HT1080 (cell line): Measurements from ENCODE around the gene CACUL1. TPM values are rescaled to one million over a fixed set of nuclear protein-coding genes. Genes with fewer than 3 reads are reported as not detected.

Experiments
- DNase-seq: peaks from one replicate; pipeline ENCODE4 v3.0.0-alpha.2; 2015; ENCODE audit warnings: low read depth
- total RNA-seq: library from RNA; depleted of rRNA; stranded (reverse); fragments of >200 nt; shearing (Covaris generic); gene quantifications from 2 replicates; pipeline ENCODE4 v1.2.3, GENCODE V29; 2014

The CACUL1 gene
- total RNA-seq, 1 experiment from 2014 or later: 32.8 TPM

DNA sequence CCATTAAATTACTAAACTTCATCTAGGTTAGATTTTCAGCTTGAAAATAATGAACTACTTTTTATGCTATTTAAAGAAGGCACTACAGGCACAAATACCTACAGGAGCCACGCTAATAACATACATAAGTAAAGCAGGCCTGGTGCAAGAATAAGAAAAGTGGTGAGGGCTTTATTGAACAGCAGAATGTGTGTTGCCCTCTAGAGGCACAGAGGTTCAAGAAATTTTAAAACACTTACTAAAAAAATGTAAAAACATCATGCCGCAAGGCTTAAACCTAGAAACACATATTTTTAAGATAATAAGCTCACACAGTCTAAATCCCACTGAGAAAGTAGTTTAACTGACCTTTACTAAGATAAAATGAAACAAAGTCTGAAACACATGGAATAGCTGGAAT lies 20.3 kb downstream of the CACUL1 start:
- DNase-seq: no peak

DNA sequence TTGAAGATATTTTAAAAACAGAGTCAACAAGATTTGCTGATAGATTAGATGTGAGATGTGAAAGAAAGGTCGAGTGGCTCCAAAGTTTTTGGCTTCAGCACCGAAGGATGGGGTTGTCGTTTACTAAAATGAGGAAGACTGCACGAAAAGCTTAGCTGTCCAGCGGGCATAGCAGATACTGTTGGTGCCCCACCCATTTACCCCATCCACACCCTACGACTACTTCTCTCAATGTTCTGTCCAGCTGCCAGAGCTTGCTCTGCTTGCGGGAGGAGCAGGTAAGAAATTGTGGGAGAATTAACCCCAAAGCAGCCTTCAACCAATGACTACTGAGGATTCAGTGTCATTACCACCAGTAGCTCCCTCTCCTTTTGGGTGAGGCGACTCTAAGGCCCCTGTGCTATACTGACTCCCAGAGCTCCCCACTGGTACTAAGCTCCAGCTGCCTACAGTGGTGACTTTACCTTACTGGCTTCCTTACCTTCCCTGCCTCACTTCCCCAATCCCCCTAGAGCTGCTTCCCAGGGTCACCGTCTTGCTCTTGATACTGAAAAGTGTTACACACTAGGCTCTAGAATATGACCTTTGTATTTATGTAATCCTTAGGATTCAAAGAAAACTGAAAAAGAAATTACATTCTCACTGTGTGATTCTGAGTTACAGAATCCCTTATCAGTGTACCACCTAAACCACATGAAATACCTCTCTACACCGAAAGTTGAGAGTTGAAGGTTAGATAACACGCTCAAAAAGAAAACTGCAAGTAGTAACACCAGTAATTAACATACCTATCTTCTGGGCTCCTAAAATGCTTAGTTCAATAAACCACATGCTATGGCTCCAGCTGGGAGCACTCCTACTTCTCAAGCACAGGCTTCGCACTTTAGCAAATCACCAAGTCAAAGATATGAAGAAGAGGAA lies 22.3 kb downstream of the CACUL1 start:
- no peak for DNase-seq

DNA sequence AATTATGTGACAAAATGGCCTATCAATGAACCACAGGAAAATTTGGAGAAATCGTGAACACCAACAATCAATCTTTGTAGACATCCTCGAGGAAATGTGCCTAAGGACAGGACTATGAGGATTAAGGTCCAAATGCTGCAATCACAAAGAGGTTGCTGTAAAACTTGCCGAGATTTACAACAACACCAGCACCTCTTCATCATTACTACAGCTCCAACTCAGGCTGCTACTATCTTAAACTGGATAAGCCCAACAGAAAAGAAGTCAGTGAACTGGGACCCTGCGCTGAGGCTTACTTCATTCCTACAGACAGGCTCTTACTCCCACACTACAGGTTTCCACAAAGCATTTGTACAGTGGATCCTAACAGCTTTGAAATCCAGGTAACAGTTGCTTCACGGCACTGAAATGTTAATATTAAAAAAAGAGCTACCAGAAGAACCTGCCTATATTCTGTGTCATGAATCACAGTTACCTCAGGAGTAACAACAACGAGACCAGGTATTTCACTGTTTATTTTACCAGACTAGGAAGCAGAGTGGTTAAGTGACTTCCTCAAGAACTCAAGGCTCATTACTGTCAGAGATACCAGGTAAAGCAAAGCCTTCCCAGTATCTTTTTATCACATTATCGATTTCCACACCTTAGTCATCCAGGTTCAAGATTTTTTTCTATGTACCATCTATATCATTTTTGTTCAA lies 23.9 kb downstream of the CACUL1 start:
- no peak for DNase-seq

DNA sequence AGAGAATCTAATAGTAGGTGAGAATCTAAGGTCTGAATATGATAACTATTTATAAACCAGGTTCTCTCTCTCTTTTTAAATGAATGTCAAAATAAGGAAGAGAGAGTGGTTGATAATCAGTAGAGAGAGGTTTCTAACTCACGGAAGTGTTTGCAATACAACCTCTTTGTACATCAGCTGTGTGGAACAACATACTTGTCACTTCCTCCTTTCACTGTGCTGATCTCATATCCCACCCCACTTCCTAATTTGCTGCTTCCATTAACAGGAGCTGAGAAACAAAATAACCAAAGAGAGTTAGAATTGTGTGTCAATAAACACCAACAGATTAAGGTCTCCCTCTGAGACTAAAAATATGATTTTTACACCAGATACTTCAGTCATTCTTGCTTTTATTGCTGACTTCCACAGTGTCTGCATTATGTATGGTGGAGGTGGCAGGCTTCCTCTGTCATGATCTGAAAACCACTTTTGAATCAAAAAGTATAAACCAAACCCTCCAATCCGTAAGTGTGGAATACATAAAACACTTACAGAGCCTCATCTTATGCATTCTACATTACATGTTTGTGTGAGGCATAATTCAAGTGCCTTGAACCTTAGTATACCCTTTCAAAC lies 25.0 kb downstream of the CACUL1 start:
- no peak for DNase-seq

DNA sequence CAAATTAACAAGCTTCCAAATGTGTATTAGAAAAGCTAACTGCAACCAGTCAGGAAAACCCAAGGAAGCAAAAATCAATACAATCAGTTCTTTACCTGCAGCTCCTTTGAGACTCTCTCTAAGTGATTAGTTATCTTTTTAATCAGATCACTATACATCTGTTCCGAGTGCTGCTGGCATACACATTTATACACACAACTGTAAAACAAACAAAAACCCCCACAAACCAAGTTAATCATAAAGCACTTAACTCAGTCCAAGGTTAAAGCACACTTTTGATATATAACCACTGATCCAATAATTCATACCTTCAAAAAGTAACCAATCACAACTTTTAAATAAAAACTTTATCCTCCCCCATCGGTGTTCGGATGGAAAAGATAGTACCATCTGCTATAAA lies 25.6 kb downstream of the CACUL1 start:
- DNase-seq: no peak

DNA sequence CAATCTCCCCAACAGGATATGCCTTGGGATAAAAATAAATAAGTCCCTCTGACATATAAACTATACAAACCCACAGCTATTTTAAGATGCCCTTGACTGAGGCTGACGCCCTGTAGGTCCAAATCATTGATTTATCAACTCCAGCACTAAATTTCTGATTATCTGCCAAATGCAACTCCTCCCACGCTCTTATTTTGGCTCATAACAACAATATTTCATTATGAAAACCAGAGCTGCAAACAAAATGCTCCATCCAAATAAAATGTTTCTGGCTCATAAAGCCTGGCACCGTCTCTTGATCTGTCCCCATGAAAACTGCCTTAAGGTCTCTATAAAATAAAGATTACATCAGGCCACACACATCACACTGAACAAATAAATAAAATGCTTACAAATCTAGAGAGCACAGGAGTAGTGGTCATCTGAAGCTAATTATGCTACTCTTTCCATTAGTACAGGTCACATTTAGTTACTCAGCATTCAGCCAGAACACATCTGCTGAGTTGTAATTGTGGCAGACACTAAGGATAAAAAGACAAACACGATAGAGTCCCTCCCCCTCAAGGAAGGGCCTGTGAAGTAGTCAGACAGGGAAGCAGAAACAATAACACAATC lies 28.8 kb downstream of the CACUL1 start:
- no peak for DNase-seq

DNA sequence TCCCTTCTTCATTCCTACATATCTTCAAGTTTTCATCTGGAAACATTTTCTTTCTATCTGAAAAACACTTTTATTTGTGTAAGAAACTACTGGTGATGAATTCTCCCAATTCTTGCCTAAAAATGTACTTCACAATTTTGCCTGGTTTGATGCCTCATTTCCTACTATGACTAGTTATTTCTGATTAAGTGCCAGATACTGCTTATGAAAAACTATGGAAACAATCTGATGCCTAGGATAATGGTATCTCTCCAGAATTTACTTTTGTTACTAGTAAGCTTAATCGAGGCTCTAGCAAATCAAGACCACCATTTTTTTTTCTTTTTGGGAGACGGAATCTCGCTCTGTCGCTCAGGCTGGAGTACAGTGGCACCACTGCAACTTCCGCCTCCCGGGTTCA lies 31.3 kb downstream of the CACUL1 start:
- peak; percentile 14 for DNase-seq

DNA sequence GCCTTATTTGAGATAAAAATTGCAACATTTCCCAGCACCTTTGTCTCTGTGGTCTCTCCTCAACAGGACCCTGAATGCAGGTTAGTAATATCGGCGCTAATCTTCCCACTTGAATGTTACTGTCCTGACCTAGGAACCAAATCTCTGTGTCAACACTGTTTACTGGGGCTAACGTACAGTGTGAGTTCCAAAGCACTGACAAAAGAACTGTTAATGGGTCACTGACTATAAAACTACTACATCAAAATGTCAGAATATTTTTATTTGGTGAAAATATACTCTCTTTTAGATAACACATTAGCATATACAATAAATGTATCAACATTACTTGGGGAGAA lies 33.3 kb downstream of the CACUL1 start:
- no peak for DNase-seq

DNA sequence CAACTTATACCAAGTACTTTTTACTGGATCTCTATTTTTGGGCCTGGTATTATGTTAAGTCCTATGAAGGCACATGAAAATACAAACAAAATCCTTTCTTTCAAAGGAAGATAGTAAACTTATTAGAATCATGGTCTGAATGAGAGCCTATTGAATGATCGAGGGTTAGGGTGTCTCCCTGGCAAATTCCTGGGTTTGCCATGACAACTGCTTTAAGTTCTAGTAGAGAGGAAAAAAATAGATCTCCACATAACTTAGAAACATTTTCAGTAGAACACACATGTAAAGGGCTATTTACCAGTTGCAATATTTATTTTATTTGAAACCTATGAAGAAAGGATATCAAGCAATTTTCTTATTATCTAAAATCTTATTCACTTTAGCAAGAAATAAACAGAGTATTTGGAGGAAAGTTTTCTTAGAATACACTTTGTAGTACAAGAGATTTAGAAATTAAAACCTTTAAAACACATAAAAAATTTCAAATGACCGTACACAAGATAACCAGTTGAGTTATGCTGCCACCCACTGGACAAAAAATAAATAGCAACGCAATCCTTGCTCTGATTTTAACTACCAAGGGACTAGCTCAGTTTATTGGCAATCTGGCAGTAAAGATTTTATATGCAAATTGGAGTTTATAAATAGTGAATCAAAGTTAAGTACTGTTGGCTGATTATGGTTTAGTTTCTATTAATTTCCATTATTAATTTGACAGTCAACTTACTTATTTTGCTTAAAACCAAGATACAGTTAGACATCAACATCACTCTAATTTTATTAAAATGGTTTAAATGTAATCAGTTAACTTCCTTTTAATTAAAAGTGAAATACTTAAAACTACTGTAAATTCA lies 33.9 kb downstream of the CACUL1 start:
- DNase-seq: peak; percentile 42

DNA sequence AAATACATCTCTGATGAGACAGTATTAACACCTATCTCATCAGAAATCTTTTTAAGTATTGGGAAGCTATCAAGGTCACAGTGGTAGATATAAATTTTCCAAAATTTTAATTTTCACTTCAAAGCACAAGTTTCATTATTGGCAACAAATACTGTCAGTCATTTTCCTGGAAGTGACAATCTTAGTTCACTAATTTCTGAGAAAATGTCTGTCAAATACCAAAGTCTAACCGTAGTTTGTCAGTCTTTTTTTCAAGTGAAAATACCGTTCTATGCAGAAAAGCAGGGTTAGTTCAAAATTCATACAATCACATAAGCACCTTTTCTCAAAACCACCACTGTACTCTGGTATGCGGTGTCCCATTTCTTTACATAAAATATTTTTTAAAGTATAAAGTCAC lies 40.4 kb downstream of the CACUL1 start:
- no peak for DNase-seq

DNA sequence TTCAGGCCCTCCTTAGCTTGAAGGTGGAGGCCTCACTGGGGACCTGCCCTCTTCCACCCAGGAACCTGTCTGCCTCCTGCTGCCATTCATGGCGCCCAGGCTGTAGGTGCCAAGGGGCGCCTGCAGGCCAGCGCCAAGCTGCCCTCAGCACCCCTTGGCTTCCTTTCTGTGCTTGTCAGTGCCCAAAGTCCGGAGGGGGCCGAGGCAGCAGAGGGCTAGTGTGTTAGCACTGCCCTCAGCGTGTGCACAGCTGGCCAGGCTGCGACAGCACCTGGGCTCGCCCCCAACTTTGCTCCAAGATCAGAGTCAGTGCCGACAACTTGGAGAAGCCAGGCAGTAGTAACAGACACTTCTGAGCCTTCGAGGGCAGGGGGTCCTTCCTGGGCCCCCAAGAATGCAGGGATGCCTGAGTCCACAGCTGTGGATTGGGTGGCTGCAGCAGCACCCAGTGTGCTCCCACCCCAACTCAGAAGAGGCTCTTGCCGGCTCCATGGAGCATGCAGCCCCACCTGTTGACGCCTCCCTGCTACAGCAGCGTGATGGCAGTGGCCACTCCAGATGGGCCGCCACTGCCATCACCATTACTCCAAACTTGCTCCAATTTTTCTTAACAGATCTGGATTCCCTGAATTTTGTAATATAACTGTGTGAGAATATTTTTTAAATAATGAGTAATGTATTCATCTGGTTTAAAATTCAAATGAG lies 41.7 kb downstream of the CACUL1 start:
- DNase-seq: no peak

DNA sequence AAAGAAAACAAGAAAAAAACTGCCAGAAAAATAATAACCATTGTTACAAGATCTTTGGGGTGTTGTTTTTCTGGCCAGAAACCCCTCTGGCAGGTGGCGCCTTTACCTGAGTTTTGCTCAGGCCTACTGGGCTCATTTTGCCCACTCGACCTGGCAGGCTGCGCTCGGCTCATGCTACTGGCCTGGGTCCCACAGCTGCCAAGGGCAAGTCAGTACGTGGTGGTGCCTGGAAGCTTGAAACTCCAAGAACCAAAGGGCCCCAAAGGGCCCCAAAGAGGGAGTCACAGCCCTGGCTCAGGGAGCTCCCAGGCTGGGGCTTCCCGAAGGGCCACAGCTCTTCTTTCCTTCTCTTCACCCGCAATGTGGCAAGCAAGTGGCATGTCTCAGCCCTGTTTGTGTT lies 42.7 kb downstream of the CACUL1 start:
- no peak for DNase-seq

DNA sequence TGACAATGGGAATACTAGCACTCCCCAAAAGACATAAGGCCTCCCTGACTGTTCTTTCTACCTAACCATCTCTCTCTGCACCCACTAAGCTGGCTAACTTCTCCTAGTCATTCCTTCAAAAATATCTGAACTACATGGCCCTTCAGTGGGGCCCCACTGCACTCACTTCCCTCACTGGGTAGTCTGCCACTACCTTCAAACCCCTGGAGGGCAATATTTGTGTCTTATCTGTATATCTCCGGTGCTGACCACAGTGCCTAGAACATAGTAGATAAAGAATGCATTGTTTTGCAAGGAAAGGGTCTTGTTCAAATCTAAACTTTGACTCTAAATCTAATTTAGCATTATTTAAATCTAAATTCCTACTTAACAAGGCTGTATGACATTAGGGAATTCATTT lies 44.3 kb downstream of the CACUL1 start:
- DNase-seq: no peak

DNA sequence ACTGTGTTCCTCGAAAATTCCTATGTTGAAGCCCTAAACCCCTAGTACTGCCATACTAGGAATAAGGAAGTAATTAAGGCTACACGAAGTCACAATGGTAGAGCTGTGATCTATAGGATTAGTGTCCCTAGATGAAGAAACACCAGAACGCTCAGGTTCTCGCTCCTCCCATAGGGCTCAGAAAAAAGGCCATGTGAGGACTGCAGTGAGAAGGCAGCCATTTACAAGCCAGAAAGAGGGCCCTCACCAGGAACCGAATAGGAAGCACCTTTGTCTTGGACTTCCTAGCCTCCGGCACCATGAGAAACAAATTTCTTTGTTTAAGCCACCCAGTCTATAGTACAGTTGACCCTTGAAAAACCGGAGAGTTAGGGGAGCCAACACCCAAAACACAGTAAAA lies 46.2 kb downstream of the CACUL1 start:
- no peak for DNase-seq

DNA sequence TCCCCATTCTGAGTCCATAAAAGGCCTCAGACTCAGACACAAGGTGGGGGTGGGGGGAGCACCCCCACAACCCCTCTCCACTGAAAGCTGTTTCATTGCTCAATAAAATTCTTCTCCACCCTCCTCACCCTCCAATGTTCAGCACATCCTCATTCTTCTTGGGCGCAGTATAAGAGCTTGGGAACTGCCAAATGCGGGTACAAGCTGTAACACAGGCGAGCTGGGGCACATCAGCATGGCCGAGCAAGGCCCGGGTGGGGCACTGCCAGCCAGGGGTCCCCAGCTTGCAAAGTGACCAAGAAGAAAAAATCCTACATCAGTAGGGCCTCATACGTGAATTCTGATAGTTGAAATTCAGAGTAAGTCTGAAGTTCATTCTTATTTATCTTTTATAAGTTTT lies 50.1 kb downstream of the CACUL1 start:
- DNase-seq: no peak

DNA sequence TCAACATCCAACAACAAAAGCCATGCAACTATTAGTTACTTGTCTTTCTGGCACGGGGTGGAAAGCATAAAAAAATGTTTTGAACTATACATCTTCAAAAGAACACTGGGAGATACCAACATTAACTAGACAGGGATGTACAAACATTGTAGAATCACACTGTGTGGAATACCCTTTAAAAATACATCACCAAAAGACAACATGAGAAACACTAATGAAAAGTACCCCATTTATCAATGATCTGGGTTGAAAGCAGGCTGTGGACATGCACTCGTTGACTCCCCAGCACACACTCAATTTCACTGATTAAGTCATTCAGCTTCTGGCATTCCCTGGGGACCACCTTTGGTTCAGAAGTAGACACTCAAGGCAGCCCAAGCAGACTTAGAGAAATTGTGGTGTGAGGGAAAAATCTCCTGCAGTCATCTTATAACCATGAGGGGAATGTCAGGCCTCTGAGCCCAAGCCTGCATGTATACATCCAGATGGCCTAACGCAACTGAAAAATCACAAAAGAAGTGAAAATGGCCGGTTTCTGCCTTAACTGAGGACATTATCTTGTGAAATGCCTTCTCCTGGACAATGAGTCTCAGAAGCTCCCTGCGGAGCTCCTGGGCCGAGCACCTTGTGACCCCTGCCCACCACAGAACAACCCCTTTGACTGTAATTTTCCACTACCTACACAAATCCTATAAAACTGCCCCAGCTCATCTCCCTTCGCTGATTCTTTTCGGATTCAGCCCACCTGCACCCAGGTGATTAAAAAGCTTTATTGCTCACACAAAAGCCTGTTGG lies 53.0 kb downstream of the CACUL1 start:
- no peak for DNase-seq

DNA sequence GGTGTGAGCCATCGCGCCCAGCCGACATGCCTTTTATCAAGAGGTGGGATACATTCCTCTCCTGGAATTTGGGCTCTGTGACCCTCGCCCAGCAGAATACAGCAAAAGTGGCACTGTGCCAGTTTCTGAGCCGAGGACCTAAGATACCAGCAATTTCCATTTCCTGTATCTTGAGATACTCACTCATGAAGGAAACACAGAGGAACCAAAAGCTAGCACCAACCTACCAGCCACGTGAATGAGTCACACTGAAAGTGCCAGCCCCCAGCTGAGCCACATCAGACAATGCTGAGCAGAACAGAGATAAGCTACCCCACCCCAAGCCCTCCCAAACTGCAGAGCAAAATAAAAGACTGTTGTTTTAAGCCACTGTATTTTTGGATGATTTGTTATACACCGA lies 56.3 kb downstream of the CACUL1 start:
- peak; percentile 93 for DNase-seq

DNA sequence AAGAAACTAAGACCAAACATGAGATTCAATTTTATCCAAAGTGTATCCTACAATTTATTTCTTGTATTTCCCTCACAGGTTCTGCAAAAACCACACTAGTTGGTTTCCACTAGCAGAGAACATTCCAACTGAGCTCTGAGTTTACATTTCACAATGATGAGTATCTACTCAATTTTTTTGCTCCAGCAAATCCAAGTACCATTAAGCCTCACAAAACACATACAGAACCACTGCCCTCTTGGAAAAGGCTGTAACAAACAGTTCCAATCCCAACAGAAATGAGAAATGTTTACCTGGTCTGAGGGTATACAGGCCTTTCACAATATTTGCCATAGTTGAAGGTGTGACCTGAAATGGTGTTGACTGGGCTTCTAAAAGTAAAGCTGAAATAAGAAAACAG lies 59.9 kb downstream of the CACUL1 start:
- DNase-seq: no peak

DNA sequence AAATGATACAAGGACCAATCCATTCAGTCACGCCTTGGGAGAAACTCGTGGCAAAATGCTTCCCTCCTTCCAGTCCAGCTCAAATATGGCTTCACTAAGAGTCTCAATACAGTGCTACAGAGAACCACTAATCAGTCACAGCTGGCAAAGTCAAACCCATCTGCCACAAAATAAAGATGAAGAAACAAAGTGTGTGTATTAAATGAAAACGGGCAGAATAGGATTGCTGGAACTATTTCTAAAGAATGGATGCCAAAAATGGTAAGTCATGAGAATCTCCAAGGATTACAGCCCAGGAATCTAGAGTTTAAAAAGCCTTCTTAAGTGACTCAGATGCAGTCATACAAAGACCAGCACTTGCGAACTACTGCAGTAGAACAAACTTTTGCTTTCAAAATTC lies 61.9 kb downstream of the CACUL1 start:
- DNase-seq: peak; percentile 81
